Measurements from ENCODE around the gene CLDN11. TPM values are rescaled to one million over a fixed set of nuclear protein-coding genes. Genes with fewer than 3 reads are reported as not detected.

CLDN11 gene
- total and polyA plus RNA-seq, 10 of the 15 experiments (the other 5 are each of a cell fraction or from before 2014, with no cell fraction given), result 0.15 TPM; not detected in 9

DNA sequence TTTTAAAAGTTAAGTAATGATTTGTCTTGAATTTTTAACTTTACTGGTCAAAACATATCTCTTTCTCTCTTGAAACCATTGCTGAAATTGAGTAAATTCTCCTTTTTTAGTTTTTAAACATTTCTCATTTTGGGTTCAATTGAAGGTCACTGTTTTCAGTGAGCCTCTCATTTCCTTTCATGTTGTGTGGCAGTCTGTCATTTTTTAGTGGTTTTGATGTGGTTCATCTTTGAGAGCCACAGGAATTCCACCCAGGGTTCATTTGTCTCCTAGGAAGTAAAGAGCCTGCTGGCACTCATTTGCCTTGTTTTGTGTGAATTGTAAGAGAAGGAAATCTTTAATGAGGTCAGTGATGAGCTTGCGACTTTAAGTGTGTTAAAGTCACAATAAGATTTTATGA is 10.4 kb downstream of the CLDN11 start (continued):
- TF ChIP-seq IKZF2 (IDR thresholded peaks at IDR 0.05) (peak; percentile 13 to 14; a peak in 1 of 4 replicates), SREBF1 (IDR thresholded peaks at IDR 0.05; ENCODE audit: low read length) (no peak), RUNX3 (IDR thresholded peaks at IDR 0.05; ENCODE audit: low read length) (peak; percentile 96), ETV6 (conservative IDR thresholded peaks at IDR 0.05 in 1 of 2, IDR thresholded peaks at IDR 0.05 in 1 of 2; ENCODE audit: borderline replicate concordance in 1 of 2, low read depth in 1 of 2) (no peak), NFYB (IDR thresholded peaks at IDR 0.05; ENCODE audit: insufficient read depth, low read depth, low read length) (no peak), MTA3 (IDR thresholded peaks at IDR 0.05; ENCODE audit: borderline replicate concordance, low read length) (peak; percentile 90; the same call in 1 of the 2 replicates), STAT3 (IDR thresholded peaks at IDR 0.05; ENCODE audit: low read depth, low read length) (no peak), SUPT20H (IDR thresholded peaks at IDR 0.05; ENCODE audit: borderline replicate concordance, control insufficient read depth, low read depth, low read length) (no peak), TBL1XR1 (IDR thresholded peaks at IDR 0.05; ENCODE audit: low read depth, low read length) (no peak), NR2C1 (IDR thresholded peaks at IDR 0.05) (no peak), BRCA1 (IDR thresholded peaks at IDR 0.05; ENCODE audit: low read depth, low read length) (no peak), GABPA (IDR thresholded peaks at IDR 0.05; ENCODE audit: low read depth) (peak; percentile 44; the same call in 1 of the 2 replicates), PML (IDR thresholded peaks at IDR 0.05; ENCODE audit: low read length) (peak; percentile 50; the same call in 1 of the 2 replicates), ZBED1 (IDR thresholded peaks at IDR 0.05; ENCODE audit: borderline replicate concordance) (peak; percentile 30; the same call in 1 of the 2 replicates)
- TF ChIP-seq, protein P1, sequence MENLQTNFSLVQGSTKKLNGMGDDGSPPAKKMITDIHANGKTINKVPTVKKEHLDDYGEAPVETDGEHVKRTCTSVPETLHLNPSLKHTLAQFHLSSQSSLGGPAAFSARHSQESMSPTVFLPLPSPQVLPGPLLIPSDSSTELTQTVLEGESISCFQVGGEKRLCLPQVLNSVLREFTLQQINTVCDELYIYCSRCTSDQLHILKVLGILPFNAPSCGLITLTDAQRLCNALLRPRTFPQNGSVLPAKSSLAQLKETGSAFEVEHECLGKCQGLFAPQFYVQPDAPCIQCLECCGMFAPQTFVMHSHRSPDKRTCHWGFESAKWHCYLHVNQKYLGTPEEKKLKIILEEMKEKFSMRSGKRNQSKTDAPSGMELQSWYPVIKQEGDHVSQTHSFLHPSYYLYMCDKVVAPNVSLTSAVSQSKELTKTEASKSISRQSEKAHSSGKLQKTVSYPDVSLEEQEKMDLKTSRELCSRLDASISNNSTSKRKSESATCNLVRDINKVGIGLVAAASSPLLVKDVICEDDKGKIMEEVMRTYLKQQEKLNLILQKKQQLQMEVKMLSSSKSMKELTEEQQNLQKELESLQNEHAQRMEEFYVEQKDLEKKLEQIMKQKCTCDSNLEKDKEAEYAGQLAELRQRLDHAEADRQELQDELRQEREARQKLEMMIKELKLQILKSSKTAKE (IDR thresholded peaks at IDR 0.05; ENCODE audit: low read depth, poor library complexity, severe bottlenecking), result peak; percentile 52
- TF ChIP-seq, protein P2, sequence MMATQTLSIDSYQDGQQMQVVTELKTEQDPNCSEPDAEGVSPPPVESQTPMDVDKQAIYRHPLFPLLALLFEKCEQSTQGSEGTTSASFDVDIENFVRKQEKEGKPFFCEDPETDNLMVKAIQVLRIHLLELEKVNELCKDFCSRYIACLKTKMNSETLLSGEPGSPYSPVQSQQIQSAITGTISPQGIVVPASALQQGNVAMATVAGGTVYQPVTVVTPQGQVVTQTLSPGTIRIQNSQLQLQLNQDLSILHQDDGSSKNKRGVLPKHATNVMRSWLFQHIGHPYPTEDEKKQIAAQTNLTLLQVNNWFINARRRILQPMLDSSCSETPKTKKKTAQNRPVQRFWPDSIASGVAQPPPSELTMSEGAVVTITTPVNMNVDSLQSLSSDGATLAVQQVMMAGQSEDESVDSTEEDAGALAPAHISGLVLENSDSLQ (IDR thresholded peaks at IDR 0.05), result peak; percentile 27; the same call in 1 of the 2 replicates
- TF ChIP-seq, protein P3, sequence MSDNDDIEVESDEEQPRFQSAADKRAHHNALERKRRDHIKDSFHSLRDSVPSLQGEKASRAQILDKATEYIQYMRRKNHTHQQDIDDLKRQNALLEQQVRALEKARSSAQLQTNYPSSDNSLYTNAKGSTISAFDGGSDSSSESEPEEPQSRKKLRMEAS (IDR thresholded peaks at IDR 0.05; ENCODE audit: low read depth, low read length), result no peak
- TF ChIP-seq, protein P4, sequence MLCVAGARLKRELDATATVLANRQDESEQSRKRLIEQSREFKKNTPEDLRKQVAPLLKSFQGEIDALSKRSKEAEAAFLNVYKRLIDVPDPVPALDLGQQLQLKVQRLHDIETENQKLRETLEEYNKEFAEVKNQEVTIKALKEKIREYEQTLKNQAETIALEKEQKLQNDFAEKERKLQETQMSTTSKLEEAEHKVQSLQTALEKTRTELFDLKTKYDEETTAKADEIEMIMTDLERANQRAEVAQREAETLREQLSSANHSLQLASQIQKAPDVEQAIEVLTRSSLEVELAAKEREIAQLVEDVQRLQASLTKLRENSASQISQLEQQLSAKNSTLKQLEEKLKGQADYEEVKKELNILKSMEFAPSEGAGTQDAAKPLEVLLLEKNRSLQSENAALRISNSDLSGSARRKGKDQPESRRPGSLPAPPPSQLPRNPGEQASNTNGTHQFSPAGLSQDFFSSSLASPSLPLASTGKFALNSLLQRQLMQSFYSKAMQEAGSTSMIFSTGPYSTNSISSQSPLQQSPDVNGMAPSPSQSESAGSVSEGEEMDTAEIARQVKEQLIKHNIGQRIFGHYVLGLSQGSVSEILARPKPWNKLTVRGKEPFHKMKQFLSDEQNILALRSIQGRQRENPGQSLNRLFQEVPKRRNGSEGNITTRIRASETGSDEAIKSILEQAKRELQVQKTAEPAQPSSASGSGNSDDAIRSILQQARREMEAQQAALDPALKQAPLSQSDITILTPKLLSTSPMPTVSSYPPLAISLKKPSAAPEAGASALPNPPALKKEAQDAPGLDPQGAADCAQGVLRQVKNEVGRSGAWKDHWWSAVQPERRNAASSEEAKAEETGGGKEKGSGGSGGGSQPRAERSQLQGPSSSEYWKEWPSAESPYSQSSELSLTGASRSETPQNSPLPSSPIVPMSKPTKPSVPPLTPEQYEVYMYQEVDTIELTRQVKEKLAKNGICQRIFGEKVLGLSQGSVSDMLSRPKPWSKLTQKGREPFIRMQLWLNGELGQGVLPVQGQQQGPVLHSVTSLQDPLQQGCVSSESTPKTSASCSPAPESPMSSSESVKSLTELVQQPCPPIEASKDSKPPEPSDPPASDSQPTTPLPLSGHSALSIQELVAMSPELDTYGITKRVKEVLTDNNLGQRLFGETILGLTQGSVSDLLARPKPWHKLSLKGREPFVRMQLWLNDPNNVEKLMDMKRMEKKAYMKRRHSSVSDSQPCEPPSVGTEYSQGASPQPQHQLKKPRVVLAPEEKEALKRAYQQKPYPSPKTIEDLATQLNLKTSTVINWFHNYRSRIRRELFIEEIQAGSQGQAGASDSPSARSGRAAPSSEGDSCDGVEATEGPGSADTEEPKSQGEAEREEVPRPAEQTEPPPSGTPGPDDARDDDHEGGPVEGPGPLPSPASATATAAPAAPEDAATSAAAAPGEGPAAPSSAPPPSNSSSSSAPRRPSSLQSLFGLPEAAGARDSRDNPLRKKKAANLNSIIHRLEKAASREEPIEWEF (IDR thresholded peaks at IDR 0.05; ENCODE audit: insufficient replicate concordance, low read depth, low read length), result no peak
- TF ChIP-seq, protein P5, sequence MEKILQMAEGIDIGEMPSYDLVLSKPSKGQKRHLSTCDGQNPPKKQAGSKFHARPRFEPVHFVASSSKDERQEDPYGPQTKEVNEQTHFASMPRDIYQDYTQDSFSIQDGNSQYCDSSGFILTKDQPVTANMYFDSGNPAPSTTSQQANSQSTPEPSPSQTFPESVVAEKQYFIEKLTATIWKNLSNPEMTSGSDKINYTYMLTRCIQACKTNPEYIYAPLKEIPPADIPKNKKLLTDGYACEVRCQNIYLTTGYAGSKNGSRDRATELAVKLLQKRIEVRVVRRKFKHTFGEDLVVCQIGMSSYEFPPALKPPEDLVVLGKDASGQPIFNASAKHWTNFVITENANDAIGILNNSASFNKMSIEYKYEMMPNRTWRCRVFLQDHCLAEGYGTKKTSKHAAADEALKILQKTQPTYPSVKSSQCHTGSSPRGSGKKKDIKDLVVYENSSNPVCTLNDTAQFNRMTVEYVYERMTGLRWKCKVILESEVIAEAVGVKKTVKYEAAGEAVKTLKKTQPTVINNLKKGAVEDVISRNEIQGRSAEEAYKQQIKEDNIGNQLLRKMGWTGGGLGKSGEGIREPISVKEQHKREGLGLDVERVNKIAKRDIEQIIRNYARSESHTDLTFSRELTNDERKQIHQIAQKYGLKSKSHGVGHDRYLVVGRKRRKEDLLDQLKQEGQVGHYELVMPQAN (conservative IDR thresholded peaks at IDR 0.05), result no peak
